K562 (cell line): ENCODE data around the gene TRIM23. TPM values are rescaled to one million over a fixed set of nuclear protein-coding genes. Genes with fewer than 3 reads are reported as not detected.

ENCODE experiments used
- ARID2 ChIP-seq: fragments of 450-650 bp; IDR thresholded peaks from 2 replicates; pipeline ENCODE4 v1.6.1; 2017; ENCODE audit warnings: antibody characterized with exemption, mild to moderate bottlenecking
- GTF2A2 ChIP-seq: IDR thresholded peaks from 2 replicates; pipeline ENCODE4 v1.6.1; 2016; ENCODE audit warnings: mild to moderate bottlenecking, missing genetic modification characterization, missing compliant biosample characterization
- MIER1 ChIP-seq: fragments of 450-650 bp; IDR thresholded peaks from 2 replicates; pipeline ENCODE4 v1.6.1; 2016; ENCODE audit warnings: antibody characterized with exemption, mild to moderate bottlenecking, low read depth
- RFX7 ChIP-seq: fragments of 250-450 bp; sonication (Bioruptor Pico); IDR thresholded peaks from 2 replicates; pipeline ENCODE4 v1.5.1; 2021; ENCODE audit warnings: mild to moderate bottlenecking
- SAP30 ChIP-seq: fragments of 200-600 bp; sonication (generic); IDR thresholded peaks from 2 replicates; pipeline ENCODE4 v1.6.1; 2012; ENCODE audit warnings: borderline replicate concordance, low read depth, mild to moderate bottlenecking, moderate library complexity, low read length, control low read depth, inconsistent platforms; ENCODE audit not compliant: insufficient read depth, poor library complexity, severe bottlenecking
- YBX1 ChIP-seq: fragments of 450-650 bp; IDR thresholded peaks from 2 replicates; pipeline ENCODE4 v1.7.1; 2016; ENCODE audit warnings: mild to moderate bottlenecking
- ZNF197 ChIP-seq: fragments of 200-800 bp; sonication (Bioruptor generic); IDR thresholded peaks from 2 replicates; pipeline ENCODE4 v1.6.1; 2016; ENCODE audit warnings: low read depth, missing genetic modification characterization, missing compliant biosample characterization
- ZNF277 ChIP-seq: fragments of 250-450 bp; sonication (Bioruptor Pico); IDR thresholded peaks from 2 replicates; pipeline ENCODE4 v1.8.0; 2022; ENCODE audit warnings: inconsistent platforms, mild to moderate bottlenecking, moderate library complexity, borderline replicate concordance
- ZNF707 ChIP-seq: fragments of 250-450 bp; sonication (Bioruptor Pico); conservative IDR thresholded peaks from 2 replicates; pipeline ENCODE4 v1.8.0; 2022; ENCODE audit warnings: inconsistent platforms, mild to moderate bottlenecking, moderate library complexity
- polyA plus RNA-seq, 8 experiments: library from polyadenylated mRNA; depleted of rRNA in 4 of 8; stranded (reverse) in 5 of 8; unstranded in 3 of 8; fragments of >200 nt; fragmentation: Nextera tagmentation in 2 of 8; fragmentation: Illumina TruSeq in 1 of 8; extraction: Ambion mirVana in 2 of 8; extraction: Trizol in 1 of 8; gene quantifications; 2 replicates each; pipeline versions ENCODE4 v1.2.1 to v1.2.3, GENCODE V29; 2011 to 2014; ENCODE audit warnings: inconsistent platforms in 1 of 8, missing spikeins in 1 of 8
- total RNA-seq, 7 experiments: library from RNA; depleted of rRNA in 6 of 7; stranded (reverse); fragments of >200 nt in 6 of 7; fragmentation: Illumina TruSeq in 2 of 7; extraction: Trizol in 2 of 7; gene quantifications; 2 replicates each; pipeline versions ENCODE4 v1.2.1 to v1.2.3, GENCODE V29; 2011 to 2021; ENCODE audit warnings: low replicate concordance in 1 of 7

Gene TRIM23
- total and polyA plus RNA-seq, 9 of the 15 experiments (the other 6 are each of a cell fraction or from before 2014, with no cell fraction given) = 2.4 to 8.5 (median 4.9) TPM

DNA sequence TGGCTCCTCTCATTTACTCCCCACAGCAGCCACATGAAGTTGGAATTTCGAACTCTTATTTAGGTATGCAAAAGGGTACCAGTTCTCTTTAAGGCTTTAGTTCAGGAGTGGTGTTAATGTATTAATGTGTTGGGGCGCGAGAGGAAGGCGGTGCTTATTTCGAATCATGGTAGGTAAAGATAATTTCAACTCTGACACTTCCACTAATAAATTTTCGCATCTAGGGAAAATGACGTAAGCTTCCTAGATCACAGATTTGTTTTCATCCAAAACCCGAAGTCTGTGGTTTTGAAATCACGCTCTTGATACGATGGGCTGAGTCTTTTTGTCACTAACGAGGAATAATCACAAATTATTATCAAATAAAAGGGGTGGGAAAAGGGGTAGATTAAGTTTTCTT is 60.4 kb downstream of the TRIM23 start (continued):
- no peak for TF ChIP-seq ZNF277 (CRISPR knock-in tag)
- TF ChIP-seq ZNF197 (CRISPR knock-in tag) = peak; percentile 7; the same call in 1 of the 2 replicates
- no peak for TF ChIP-seq ZNF707
- no peak for TF ChIP-seq MIER1
- no peak for TF ChIP-seq YBX1
- TF ChIP-seq SAP30 = no peak
- no peak for TF ChIP-seq GTF2A2 (tag)
- TF ChIP-seq RFX7 (CRISPR knock-in tag) = no peak
- no peak for TF ChIP-seq ARID2
- TF ChIP-seq, all 486 proteins: peak for 4
